ENCODE data around the gene SUPT7L.

DNA sequence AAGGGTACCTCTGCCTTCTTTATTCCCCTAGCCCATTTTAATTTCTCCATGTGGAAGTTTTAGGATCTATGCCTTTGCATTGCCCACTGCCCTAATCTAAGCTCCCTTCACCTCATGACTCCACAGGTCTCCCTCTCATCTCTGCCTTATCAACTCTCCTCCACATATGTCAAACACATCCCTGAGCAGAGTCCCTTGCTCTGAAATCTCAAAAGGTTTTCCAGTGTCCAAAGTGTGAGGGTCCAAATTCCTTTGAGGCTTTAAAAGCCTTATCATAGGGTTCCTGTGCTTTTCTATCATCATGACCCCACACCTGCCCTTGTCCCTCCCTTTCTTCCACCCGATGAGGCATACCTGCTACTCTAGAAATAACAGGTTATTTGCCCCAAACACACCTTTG, 38.9 kb upstream of the SUPT7L start:
- TF ChIP-seq, protein P1, sequence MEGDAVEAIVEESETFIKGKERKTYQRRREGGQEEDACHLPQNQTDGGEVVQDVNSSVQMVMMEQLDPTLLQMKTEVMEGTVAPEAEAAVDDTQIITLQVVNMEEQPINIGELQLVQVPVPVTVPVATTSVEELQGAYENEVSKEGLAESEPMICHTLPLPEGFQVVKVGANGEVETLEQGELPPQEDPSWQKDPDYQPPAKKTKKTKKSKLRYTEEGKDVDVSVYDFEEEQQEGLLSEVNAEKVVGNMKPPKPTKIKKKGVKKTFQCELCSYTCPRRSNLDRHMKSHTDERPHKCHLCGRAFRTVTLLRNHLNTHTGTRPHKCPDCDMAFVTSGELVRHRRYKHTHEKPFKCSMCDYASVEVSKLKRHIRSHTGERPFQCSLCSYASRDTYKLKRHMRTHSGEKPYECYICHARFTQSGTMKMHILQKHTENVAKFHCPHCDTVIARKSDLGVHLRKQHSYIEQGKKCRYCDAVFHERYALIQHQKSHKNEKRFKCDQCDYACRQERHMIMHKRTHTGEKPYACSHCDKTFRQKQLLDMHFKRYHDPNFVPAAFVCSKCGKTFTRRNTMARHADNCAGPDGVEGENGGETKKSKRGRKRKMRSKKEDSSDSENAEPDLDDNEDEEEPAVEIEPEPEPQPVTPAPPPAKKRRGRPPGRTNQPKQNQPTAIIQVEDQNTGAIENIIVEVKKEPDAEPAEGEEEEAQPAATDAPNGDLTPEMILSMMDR (IDR thresholded peaks at IDR 0.05): no peak
- no peak for TF ChIP-seq ZFX (IDR thresholded peaks at IDR 0.05; ENCODE audit: borderline replicate concordance)
